Epidermal melanocyte (primary cell): Measurements from ENCODE around the gene COP1.
"Not testable (repeated sequence)": the region's sequence is repeated elsewhere in the genome, so short reads cannot be mapped to it uniquely, and the experiment has no call there.

Experiments
- DNase-seq: peaks from one replicate; pipeline ENCODE4 v3.0.0; 2011; ENCODE audit warnings: low spot score; ENCODE audit not compliant: insufficient read length

Gene COP1

GRCh38 chr1:176046926-176047325 lies 160.2 kb downstream of the COP1 start:
- no peak for DNase-seq

GRCh38 chr1:176043537-176043936 lies 163.5 kb downstream of the COP1 start:
- no peak for DNase-seq

- no peak for DNase-seq
Observed at GRCh38 chr1:176033881-176034280, 173.2 kb downstream of the COP1 start.

GRCh38 chr1:176033474-176033873 lies 173.6 kb downstream of the COP1 start:
- no peak for DNase-seq

- DNase-seq = no peak
Observed at GRCh38 chr1:176032040-176032645, 174.9 kb downstream of the COP1 start.

DNA sequence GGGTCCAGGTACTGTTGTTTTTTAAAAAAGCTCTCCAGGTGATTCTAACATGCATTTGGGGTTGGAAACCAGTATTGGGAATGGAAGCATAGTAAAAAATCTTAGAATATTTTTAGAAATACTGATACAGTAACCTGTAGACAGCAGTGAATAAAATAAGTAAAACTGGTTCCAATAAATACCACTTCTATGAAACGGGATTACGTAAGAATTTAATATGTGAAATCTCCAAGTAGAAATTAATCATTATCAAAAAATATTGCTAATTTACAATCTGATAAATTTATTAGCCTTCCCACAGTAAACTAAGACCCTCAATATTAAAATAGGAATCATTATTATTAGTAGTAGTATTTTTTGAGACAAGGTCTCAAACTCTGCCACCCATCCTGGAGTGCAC lies 177.5 kb downstream of the COP1 start:
- no peak for DNase-seq

DNA sequence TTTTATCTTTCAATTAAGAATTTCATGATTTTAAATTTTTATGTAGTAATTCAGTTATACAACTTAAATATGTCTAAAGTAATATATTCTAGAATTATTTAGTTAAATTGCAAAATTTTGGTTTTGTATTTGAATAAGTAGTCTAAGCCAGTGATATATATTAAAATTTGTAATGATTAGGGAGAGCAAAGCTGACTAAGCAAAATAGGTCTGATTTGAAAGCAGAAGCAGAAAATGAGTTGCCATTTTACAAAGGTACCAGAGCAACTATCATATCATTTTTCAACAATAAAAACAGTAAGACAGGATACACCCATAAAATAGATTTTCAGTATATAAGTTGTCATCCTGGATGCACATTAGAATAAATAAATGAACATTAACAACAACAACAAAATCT lies 177.9 kb downstream of the COP1 start:
- DNase-seq = no peak

GRCh38 chr1:176027934-176028333 lies 179.2 kb downstream of the COP1 start:
- not testable (repeated sequence) for DNase-seq

GRCh38 chr1:176022574-176022973 lies 184.5 kb downstream of the COP1 start:
- no peak for DNase-seq

- no peak for DNase-seq
Observed at GRCh38 chr1:176017722-176018121, 189.4 kb downstream of the COP1 start.

DNA sequence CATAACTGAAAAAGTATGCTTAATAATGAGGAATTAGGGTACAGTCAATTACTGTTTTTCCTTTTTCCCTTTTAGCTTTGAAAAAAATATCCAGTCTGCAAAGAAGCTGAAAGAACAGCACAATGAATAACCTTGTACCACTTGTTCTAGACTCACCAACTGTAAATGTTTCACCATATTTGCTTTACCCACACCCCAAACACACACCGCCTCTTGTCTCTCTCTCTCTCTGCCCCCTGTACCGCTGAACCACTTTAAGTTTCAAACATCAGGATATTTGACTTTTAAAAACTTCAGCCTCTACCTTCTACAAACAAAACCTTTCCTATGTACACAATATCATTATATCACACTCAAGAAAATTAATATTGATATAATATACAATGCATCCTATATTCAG lies 197.1 kb downstream of the COP1 start:
- no peak for DNase-seq

- DNase-seq = not testable (repeated sequence)
Observed at GRCh38 chr1:176007756-176008389, 199.2 kb downstream of the COP1 start.

DNA sequence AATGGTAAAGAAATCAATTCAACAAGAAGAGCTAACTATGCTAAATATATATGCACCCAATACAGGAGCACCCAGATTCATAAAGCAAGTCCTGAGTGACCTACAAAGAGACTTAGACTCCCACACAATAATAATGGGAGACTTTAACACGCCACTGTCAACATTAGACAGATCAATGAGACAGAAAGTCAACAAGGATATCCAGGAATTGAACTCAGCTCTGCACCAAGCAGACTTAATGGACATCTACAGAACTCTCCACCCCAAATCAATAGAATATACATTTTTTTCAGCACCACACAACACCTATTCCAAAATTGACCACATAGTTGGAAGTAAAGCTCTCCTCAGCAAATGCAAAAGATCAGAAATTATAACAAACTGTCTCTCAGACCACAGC lies 212.4 kb downstream of the COP1 start:
- DNase-seq = not testable (repeated sequence)

GRCh38 chr1:175992825-175993224 lies 214.3 kb downstream of the COP1 start:
- not testable (repeated sequence) for DNase-seq

GRCh38 chr1:175992202-175992601 lies 214.9 kb downstream of the COP1 start:
- DNase-seq = not testable (repeated sequence)

DNA sequence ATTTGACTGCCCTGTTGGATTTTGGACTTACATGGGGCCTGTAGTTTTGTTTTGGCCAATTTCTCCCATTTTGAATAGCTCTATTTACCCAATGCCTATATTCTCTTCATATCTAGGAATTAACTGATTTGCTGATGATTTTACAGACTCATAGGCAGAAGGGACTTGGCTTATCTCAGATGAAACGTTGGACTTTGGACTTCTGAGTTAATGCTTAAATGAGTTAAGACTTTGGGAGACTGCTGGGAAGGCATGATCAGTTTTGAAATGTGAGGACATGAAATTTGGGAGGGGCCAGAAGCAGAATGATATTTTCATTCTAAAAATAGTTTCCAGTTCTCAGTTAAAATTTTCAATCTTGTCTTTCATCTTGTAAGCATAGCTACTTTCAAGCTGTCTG lies 222.3 kb downstream of the COP1 start:
- DNase-seq = no peak

DNA sequence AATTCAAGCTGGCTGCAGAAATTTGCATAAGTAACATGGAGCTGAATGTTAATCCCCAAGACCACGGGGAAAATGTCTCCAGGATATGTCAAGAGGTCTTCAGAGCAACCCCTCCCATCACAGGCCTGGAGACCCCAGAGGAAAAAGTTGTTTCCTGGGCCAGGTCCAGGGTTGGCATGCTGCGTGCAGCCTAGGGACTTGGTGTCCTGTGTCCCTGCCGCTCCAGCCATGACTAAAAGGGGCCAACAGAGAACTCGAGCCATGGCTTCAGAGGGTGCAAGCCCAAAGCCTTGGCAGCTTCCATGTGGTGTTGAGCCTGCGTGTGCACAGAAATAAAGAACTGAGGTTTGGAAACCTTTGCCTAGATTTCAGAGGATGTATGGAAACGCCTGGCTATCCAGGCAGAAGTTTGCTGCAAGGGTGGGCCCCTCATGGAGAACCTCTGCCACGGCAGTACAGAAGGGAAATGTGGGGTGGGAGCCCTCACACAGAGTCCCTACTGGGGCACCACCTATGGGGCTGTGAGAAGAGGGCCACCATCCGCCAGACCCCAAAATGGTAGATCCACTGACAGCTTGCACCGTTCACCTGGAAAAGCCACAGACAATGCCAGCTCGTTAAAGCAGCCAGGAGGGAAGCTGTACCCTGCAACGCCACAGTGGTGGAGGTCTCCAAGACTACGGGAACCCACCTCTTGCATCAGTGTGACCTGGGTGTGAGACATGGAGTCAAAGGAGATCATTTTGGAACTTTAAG lies 222.9 kb downstream of the COP1 start:
- DNase-seq = no peak

- not testable (repeated sequence) for DNase-seq
Observed at GRCh38 chr1:175983363-175983762, 223.7 kb downstream of the COP1 start.

GRCh38 chr1:175981128-175981527 lies 226.0 kb downstream of the COP1 start:
- DNase-seq = no peak

- DNase-seq = no peak
Observed at GRCh38 chr1:175978926-175979325, 228.2 kb downstream of the COP1 start.

GRCh38 chr1:175978476-175978875 lies 228.6 kb downstream of the COP1 start:
- no peak for DNase-seq

- DNase-seq = no peak
Observed at GRCh38 chr1:175976865-175977642, 230.0 kb downstream of the COP1 start.
